Spleen (tissue), 7 donors: ENCODE data around the gene SUN2.

Source experiments
- CTCF ChIP-seq, 11 experiments: fragments of 200-600 bp in 7 of 11; fragments of 450-650 bp in 4 of 11; sonication (generic) in 4 of 11; IDR thresholded peaks in 8 of 11; conservative IDR thresholded peaks in 3 of 11; 1 replicate in 7 of 11; 2 replicates in 4 of 11; pipeline versions ENCODE4 v1.4.0 to v1.8.0; 2016 to 2021; ENCODE audit warnings: antibody characterized with exemption in 11 of 11, inconsistent platforms in 4 of 11, mild to moderate bottlenecking in 1 of 11
- POLR2A ChIP-seq, 3 donors: fragments of 450-650 bp; IDR thresholded peaks; one replicate each; pipeline ENCODE4 v1.5.1; 2017; ENCODE audit warnings: antibody characterized with exemption in 3 of 3, mild to moderate bottlenecking in 1 of 3
- donor health status: DM: no; HTN: no; CAD: no; lungs with moderate emphysema.
- donor health status: DM: no; HTN: no; CAD: no.
- donor health status: DM: no; HTN: no; CAD: no.

GRCh38 chr22:38724176-38724575 is 31.6 kb downstream of the SUN2 start:
- TF ChIP-seq CTCF (IDR thresholded peaks at IDR 0.05 in 8 of 11, conservative IDR thresholded peaks at IDR 0.05 in 3 of 11): no peak
- TF ChIP-seq POLR2A (IDR thresholded peaks at IDR 0.05): no peak
